PC-9 (cell line): ENCODE measurements around the gene LRP8. TPM values are rescaled to one million over a fixed set of nuclear protein-coding genes. Genes with fewer than 3 reads are reported as not detected.

Experiments used
- BruUV-seq: library from RNA; stranded (reverse); fragments of 400-500 nt; replicated peaks from 2 replicates; lab custom pipeline; 2021; lab: Mats Ljungman, UMichigan
- CTCF ChIA-PET: fragments of 300-600 bp; sonication (Branson Sonifier 250); formaldehyde crosslinking; loops from one replicate; lab custom pipeline; 2022; ENCODE audit warnings: antibody characterized with exemption; lab: Charles Lee
- POLR2A ChIA-PET: fragments of 300-600 bp; sonication (Branson Sonifier 250); formaldehyde crosslinking; loops from one replicate; lab custom pipeline; 2022; ENCODE audit warnings: antibody characterized with exemption; ENCODE audit not compliant: unreplicated experiment; lab: Charles Lee
- DNase-seq, 2 experiments: peaks; one replicate each; pipeline versions ENCODE4 v3.0.0 to v3.0.0-alpha.2; 2015 to 2022; ENCODE audit warnings: mixed read lengths in 1 of 2
- H2AFZ ChIP-seq: fragments of 200-600 bp; sonication (generic); 2 replicates; pipeline ENCODE4 v1.8.1; 2017; ENCODE audit warnings: antibody characterized with exemption
- H3F3A ChIP-seq: fragments of 200-600 bp; sonication (generic); 2 replicates; pipeline ENCODE4 v1.8.1; 2017; ENCODE audit warnings: antibody characterized with exemption, mild to moderate bottlenecking, low read depth; ENCODE audit not compliant: insufficient read depth
- H3K27ac ChIP-seq: fragments of 200-600 bp; sonication (generic); 2 replicates; pipeline ENCODE4 v1.6.1; 2016; ENCODE audit warnings: mixed run types
- H3K27me3 ChIP-seq: fragments of 200-600 bp; sonication (generic); 2 replicates; pipeline ENCODE4 v1.6.1; 2016; ENCODE audit warnings: low read depth, mixed run types; ENCODE audit not compliant: insufficient read depth
- H3K36me3 ChIP-seq: fragments of 200-600 bp; sonication (generic); 2 replicates; pipeline ENCODE4 v1.6.1; 2016; ENCODE audit warnings: low read depth, mixed run types
- H3K4me1 ChIP-seq: fragments of 200-600 bp; sonication (generic); replicated peaks from 2 replicates; pipeline ENCODE4 v1.6.1; 2016; ENCODE audit warnings: mixed run types; ENCODE audit not compliant: insufficient read depth
- H3K4me2 ChIP-seq: fragments of 200-600 bp; sonication (generic); 2 replicates; pipeline ENCODE4 v1.6.1; 2017; ENCODE audit warnings: mixed run types
- H3K4me3 ChIP-seq: fragments of 200-600 bp; sonication (generic); 2 replicates; pipeline ENCODE4 v1.6.1; 2016; ENCODE audit warnings: mixed run types
- H3K79me2 ChIP-seq: fragments of 200-600 bp; sonication (generic); 2 replicates; pipeline ENCODE4 v1.6.1; 2017; ENCODE audit warnings: low read depth, mixed run types
- H3K9me2 ChIP-seq: fragments of 200-600 bp; sonication (generic); 2 replicates; pipeline ENCODE4 v1.8.1; 2017; ENCODE audit warnings: mild to moderate bottlenecking; ENCODE audit not compliant: insufficient read depth
- H3K9me3 ChIP-seq: fragments of 200-600 bp; sonication (generic); 2 replicates; pipeline ENCODE4 v1.8.1; 2016; ENCODE audit warnings: low read depth; ENCODE audit not compliant: insufficient read depth
- H4K20me1 ChIP-seq: fragments of 200-600 bp; sonication (generic); 2 replicates; pipeline ENCODE4 v1.8.1; 2017; ENCODE audit not compliant: insufficient read depth
- CTCF ChIP-seq: fragments of 200-600 bp; sonication (generic); conservative IDR thresholded peaks from 2 replicates; pipeline ENCODE4 v1.6.1; 2017; ENCODE audit warnings: mixed run types, antibody characterized with exemption, mild to moderate bottlenecking, moderate library complexity
- EZH2 ChIP-seq: fragments of 200-600 bp; sonication (generic); IDR thresholded peaks from 2 replicates; pipeline ENCODE4 v1.8.0; 2017; ENCODE audit warnings: antibody characterized with exemption, low read depth
- intact Hi-C: fragments of 100-400 bp; cut with micrococcal nuclease; formaldehyde crosslinking; loops from one replicate; pipeline ENCODE4 v1.10.0; 2022; ENCODE audit not compliant: unreplicated experiment
- total RNA-seq: library from RNA; stranded (reverse); gene quantifications from 2 replicates; pipeline ENCODE4 v1.2.3, GENCODE V29; 2021

LRP8 gene
- total RNA-seq, 1 experiment from 2014 or later, result 85.3 TPM

DNA sequence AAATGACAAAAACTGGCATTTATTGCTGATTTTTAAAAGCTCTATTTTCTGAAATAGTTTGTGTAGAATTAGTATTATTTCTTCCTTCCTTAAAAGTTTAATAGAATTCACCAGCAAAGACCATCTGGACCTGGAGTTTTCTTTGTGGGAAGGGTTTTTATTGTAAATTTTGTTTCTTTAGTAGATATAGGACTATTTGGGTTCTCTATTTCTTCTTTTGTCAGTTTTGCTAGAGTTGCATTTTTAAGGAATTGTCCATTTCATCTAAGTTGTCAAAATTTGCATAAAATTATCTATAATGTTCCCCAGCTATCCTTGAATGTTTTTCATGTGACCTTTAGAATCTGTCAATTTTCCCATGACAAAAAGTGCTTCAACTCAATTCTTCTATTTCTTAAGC, 28.8 kb upstream of the LRP8 start:
- Histone ChIP-seq H3K4me3 (no peak overlapping the region), H3K27me3 (no peaks in the 10 kb centered on the region; the same call in 1 of the 2 replicates), H3K9me2 (no peaks in the 10 kb centered on the region), H3K79me2 (no peaks in the 10 kb centered on the region), H3K4me1 (no peaks in the 10 kb centered on the region), H3K9me3 (peaks cover 14% of the 10 kb centered on the region; the same call in 1 of the 2 replicates), H3F3A (no peaks in the 10 kb centered on the region), H3K27ac (no peak overlapping the region), H4K20me1 (no peaks in the 10 kb centered on the region), H3K4me2 (no peak overlapping the region), H3K36me3 (no peaks in the 10 kb centered on the region), H2AFZ (no peak overlapping the region)
- no peak for DNase-seq
- TF ChIP-seq CTCF, result no peak
- TF ChIP-seq EZH2, result no peak
- intact Hi-C loops, result no loop called here
- POLR2A ChIA-PET, result no interaction called here
- BruUV-seq, result no TSS peak
- CTCF ChIA-PET, result no interaction called here

DNA sequence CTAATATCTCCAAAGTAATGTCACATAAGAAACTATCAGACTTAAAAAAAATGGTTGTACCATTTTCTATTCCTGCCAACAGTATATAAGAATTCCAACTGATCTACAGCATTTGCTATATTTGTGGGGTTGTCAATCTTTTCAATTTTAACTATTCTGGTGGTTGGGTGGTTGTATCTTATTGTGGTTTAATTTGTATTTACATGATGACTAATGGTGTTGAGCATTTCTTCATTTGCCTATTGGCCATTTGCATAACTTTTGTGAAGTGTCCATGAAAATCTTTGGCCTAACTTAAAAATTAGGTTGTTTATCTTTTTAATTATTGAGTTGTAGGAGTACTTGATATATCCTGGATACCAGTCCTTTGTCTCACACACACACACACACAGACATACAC, 26.2 kb upstream of the LRP8 start:
- peaks cover 14% of the 10 kb centered on the region; the same call in 1 of the 2 replicates for H3K9me3 ChIP-seq
- H3K4me1 ChIP-seq, result no peaks in the 10 kb centered on the region
- H2AFZ ChIP-seq, result no peak overlapping the region
- no peaks in the 10 kb centered on the region for H4K20me1 ChIP-seq
- POLR2A ChIA-PET, result no interaction called here
- BruUV-seq, result no TSS peak
- intact Hi-C loops, result no loop called here
- no peaks in the 10 kb centered on the region for H3K36me3 ChIP-seq
- no peak overlapping the region for H3K4me3 ChIP-seq
- CTCF ChIA-PET, result no interaction called here
- no peaks in the 10 kb centered on the region for H3K9me2 ChIP-seq
- no peak for DNase-seq
- H3K4me2 ChIP-seq, result no peak overlapping the region
- TF ChIP-seq CTCF (no peak), EZH2 (no peak)
- no peak overlapping the region for H3K27ac ChIP-seq
- H3K79me2 ChIP-seq, result no peaks in the 10 kb centered on the region
- no peaks in the 10 kb centered on the region; the same call in 1 of the 2 replicates for H3K27me3 ChIP-seq
- H3F3A ChIP-seq, result no peaks in the 10 kb centered on the region

- no peak for TF ChIP-seq CTCF
- TF ChIP-seq EZH2, result no peak
- Histone ChIP-seq H3K9me2 (no peaks in the 10 kb centered on the region), H3K9me3 (peaks cover 14% of the 10 kb centered on the region; the same call in 1 of the 2 replicates), H3K4me1 (no peaks in the 10 kb centered on the region), H4K20me1 (no peaks in the 10 kb centered on the region), H3K36me3 (no peaks in the 10 kb centered on the region), H3K27ac (no peak overlapping the region), H3K4me2 (no peak overlapping the region), H2AFZ (no peak overlapping the region), H3K27me3 (no peaks in the 10 kb centered on the region), H3K79me2 (no peaks in the 10 kb centered on the region), H3K4me3 (no peak overlapping the region), H3F3A (no peaks in the 10 kb centered on the region)
- BruUV-seq, result no TSS peak
- ChIA-PET POLR2A (no interaction called here), CTCF (no interaction called here)
- DNase-seq, result no peak
- intact Hi-C loops, result no loop called here
Measured at GRCh38 chr1:53352561-53352960, 24.7 kb upstream of the LRP8 start.
